ENCODE measurements around the gene THTPA.

DNA sequence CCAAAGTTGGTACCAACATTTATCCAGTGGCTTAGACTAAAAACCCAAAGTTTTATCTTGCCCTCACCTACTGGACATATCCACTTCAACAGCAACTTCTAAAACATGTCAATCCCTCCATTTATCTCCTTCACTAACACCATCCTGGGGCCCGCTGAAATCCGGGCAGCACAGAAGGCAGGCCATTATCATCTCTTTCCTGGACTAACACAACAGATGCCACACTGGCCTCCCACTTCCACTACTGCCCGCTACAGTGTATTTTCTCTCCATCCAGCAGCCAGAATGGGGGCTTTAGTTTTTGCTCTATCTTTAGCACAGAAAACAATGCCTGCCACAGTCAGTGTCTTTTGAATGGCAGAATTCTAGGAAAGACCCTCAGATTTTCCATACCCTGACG is 20.1 kb upstream of the THTPA start:
- TF ChIP-seq, protein P1, sequence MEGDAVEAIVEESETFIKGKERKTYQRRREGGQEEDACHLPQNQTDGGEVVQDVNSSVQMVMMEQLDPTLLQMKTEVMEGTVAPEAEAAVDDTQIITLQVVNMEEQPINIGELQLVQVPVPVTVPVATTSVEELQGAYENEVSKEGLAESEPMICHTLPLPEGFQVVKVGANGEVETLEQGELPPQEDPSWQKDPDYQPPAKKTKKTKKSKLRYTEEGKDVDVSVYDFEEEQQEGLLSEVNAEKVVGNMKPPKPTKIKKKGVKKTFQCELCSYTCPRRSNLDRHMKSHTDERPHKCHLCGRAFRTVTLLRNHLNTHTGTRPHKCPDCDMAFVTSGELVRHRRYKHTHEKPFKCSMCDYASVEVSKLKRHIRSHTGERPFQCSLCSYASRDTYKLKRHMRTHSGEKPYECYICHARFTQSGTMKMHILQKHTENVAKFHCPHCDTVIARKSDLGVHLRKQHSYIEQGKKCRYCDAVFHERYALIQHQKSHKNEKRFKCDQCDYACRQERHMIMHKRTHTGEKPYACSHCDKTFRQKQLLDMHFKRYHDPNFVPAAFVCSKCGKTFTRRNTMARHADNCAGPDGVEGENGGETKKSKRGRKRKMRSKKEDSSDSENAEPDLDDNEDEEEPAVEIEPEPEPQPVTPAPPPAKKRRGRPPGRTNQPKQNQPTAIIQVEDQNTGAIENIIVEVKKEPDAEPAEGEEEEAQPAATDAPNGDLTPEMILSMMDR (IDR thresholded peaks at IDR 0.05): no peak
- TF ChIP-seq POLR2A (IDR thresholded peaks at IDR 0.05): no peak
- no peak for TF ChIP-seq POLR2AphosphoS5 (IDR thresholded peaks at IDR 0.05)
